K562 (cell line): ENCODE data around the gene TRIM3. TPM values are rescaled to one million over a fixed set of nuclear protein-coding genes. Genes with fewer than 3 reads are reported as not detected.

Source experiments
- ATAC-seq: fragments of 200-7000 bp; cut with Tn5 transposase; 3 replicates; pipeline ENCODE4 v1.9.1; 2020; ENCODE audit warnings: moderate library complexity
- BruUV-seq: library from RNA; stranded (reverse); fragments of 400-500 nt; replicated peaks from 2 replicates; lab custom pipeline; 2021; lab: Mats Ljungman, UMichigan
- CTCF ChIA-PET: fragments of 300-600 bp; formaldehyde crosslinking; extraction: SDS; loops from one replicate; lab custom pipeline; 2021; ENCODE audit warnings: low intra/inter-chr PET ratio; lab: Yijun Ruan, JAX
- POLR2A ChIA-PET: fragments of 300-600, 350-650 bp; sonication (Branson Sonifier 250); formaldehyde crosslinking; extraction: SDS; loops from one replicate; lab custom pipeline; 2021; ENCODE audit warnings: antibody characterized with exemption, inconsistent platforms; lab: Yijun Ruan, JAX
- DNase-seq, 4 experiments: peaks; one replicate each; pipeline versions ENCODE4 v3.0.0 to v3.0.0-alpha.2; 2011 to 2018; ENCODE audit warnings: low spot score in 3 of 4, mixed read lengths in 3 of 4; ENCODE audit errors: extremely low read depth in 1 of 4
- FAIRE-seq: peaks from 2 replicates; lab custom pipeline; 2011; peaks lifted over from hg19 to GRCh38; lab: Jason Lieb, UNC
- H2AFZ ChIP-seq: 2 replicates; pipeline ENCODE4 v1.6.0; 2011; ENCODE audit warnings: low read depth, low read length, control low read depth, inconsistent platforms
- H3K27ac ChIP-seq: fragments of 200-600 bp; 3 replicates; pipeline ENCODE4 v1.8.0; 2011; ENCODE audit warnings: low read depth, mild to moderate bottlenecking, control low read depth, inconsistent platforms, low read length, moderate library complexity, mixed read lengths; ENCODE audit errors: extremely low read depth
- H3K27me3 ChIP-seq, 2 experiments: fragments of 300-600 bp in 1 of 2; 2 replicates in 1 of 2; 3 replicates in 1 of 2; pipeline versions ENCODE4 v1.6.0 to v1.8.0; 2011; ENCODE audit warnings: inconsistent platforms in 2 of 2, low read length in 2 of 2, mild to moderate bottlenecking in 1 of 2, mixed read lengths in 1 of 2, moderate library complexity in 1 of 2; ENCODE audit not compliant: control insufficient read depth in 2 of 2, insufficient read depth in 2 of 2
- H3K36me3 ChIP-seq: fragments of 300-600 bp; 3 replicates; pipeline ENCODE4 v1.8.0; 2011; ENCODE audit warnings: mild to moderate bottlenecking, low read length, inconsistent platforms; ENCODE audit not compliant: control insufficient read depth, insufficient read depth
- H3K4me1 ChIP-seq, 2 experiments: fragments of 200-600 bp in 1 of 2; replicated peaks in 1 of 2; 2 replicates in 1 of 2; 3 replicates in 1 of 2; pipeline versions ENCODE4 v1.5.1 to v1.8.0; 2011; ENCODE audit warnings: inconsistent platforms in 2 of 2, low read length in 2 of 2, mild to moderate bottlenecking in 1 of 2, mixed read lengths in 1 of 2, moderate library complexity in 1 of 2; ENCODE audit not compliant: control insufficient read depth in 2 of 2, insufficient read depth in 2 of 2
- H3K4me2 ChIP-seq: 2 replicates; pipeline ENCODE4 v1.6.1; 2011; ENCODE audit warnings: low read length, control low read depth, inconsistent platforms, mixed read lengths; ENCODE audit not compliant: insufficient read depth
- H3K4me3 ChIP-seq: fragments of 200-600 bp; sonication (generic), shearing (Covaris generic); 2 replicates; pipeline ENCODE4 v1.5.1; 2016; ENCODE audit warnings: control low read depth, inconsistent platforms
- H3K79me2 ChIP-seq: fragments of 200-600 bp; 3 replicates; pipeline ENCODE4 v1.8.0; 2011; ENCODE audit warnings: low read length, inconsistent platforms; ENCODE audit not compliant: control insufficient read depth, insufficient read depth
- H3K9ac ChIP-seq, 2 experiments: 2 replicates each; pipeline versions ENCODE4 v1.6.0 to v1.6.1; 2011; ENCODE audit warnings: low read depth in 2 of 2, low read length in 2 of 2, control low read depth in 1 of 2, inconsistent platforms in 1 of 2, mild to moderate bottlenecking in 1 of 2, mixed read lengths in 1 of 2; ENCODE audit not compliant: insufficient read depth in 1 of 2
- H3K9me1 ChIP-seq: one replicate; pipeline ENCODE4 v1.6.0; 2011; ENCODE audit warnings: inconsistent platforms, mild to moderate bottlenecking, low read length, moderate library complexity; ENCODE audit not compliant: control insufficient read depth, insufficient read depth
- H3K9me3 ChIP-seq: replicated peaks from 2 replicates; pipeline ENCODE4 v1.5.1; 2011; ENCODE audit warnings: low read depth, low read length, inconsistent platforms; ENCODE audit not compliant: control insufficient read depth, insufficient read depth
- H4K20me1 ChIP-seq: replicated peaks from 2 replicates; pipeline ENCODE4 v1.6.1; 2011; ENCODE audit warnings: low read length, inconsistent platforms, mixed read lengths; ENCODE audit not compliant: control insufficient read depth, insufficient read depth
- CHCHD3 ChIP-seq: fragments of 250-450 bp; sonication (Bioruptor Pico); IDR thresholded peaks from 2 replicates; pipeline ENCODE4 v2.1.2; 2022; ENCODE audit warnings: mild to moderate bottlenecking
- DEAF1 ChIP-seq: fragments of 450-650 bp; formaldehyde crosslinking; IDR thresholded peaks from 2 replicates; pipeline ENCODE4 v1.4.0; 2020; ENCODE audit warnings: mild to moderate bottlenecking, moderate library complexity
- GMEB1 ChIP-seq: fragments of 250-450 bp; sonication (Bioruptor Pico); IDR thresholded peaks from 2 replicates; pipeline ENCODE4 v1.4.0; 2020; ENCODE audit warnings: mild to moderate bottlenecking
- SMARCC2 ChIP-seq: fragments of 450-650 bp; IDR thresholded peaks from 2 replicates; pipeline ENCODE4 v1.6.1; 2017; ENCODE audit warnings: antibody characterized with exemption, moderate library complexity, mild to moderate bottlenecking, low read depth
- STAT5A ChIP-seq: IDR thresholded peaks from 2 replicates; pipeline ENCODE4 v1.6.1; 2012; ENCODE audit warnings: low read length, inconsistent platforms, borderline replicate concordance
- THAP7 ChIP-seq: fragments of 250-450 bp; sonication (Bioruptor Pico); IDR thresholded peaks from 2 replicates; pipeline ENCODE4 v1.5.0; 2021
- TRIM24 ChIP-seq, 2 experiments: fragments of 450-650 bp; IDR thresholded peaks; 2 replicates each; pipeline ENCODE4 v1.6.1; 2016
- UBTF ChIP-seq, 2 experiments: IDR thresholded peaks; 2 replicates each; pipeline ENCODE4 v1.6.1; 2012; ENCODE audit warnings: improper control_type of control experiment in 2 of 2, low read depth in 2 of 2, low read length in 2 of 2, borderline replicate concordance in 1 of 2
- ZNF146 ChIP-seq: IDR thresholded peaks from one replicate; pipeline ENCODE4 v1.6.1; 2018; ENCODE audit warnings: missing compliant biosample characterization; ENCODE audit not compliant: unreplicated experiment
- ZNF668 ChIP-seq: fragments of 250-450 bp; sonication (Bioruptor Pico); IDR thresholded peaks from 2 replicates; pipeline ENCODE4 v1.8.0; 2022; ENCODE audit warnings: mild to moderate bottlenecking, inconsistent platforms
- ZNF830 ChIP-seq: fragments of 250-450 bp; sonication (Bioruptor Pico); IDR thresholded peaks from 2 replicates; pipeline ENCODE4 v1.5.0; 2021; ENCODE audit warnings: mild to moderate bottlenecking
- WGBS: fragments of 100-300 bp; shearing (Covaris generic); methylation state at CpG from one replicate; pipeline ENCODE4 v1.1.6; 2016; ENCODE audit warnings: low coverage, mixed read lengths; ENCODE audit not compliant: insufficient coverage; ENCODE audit errors: missing lambda C conversion rate; 5-methylcytosine and 5-hydroxymethylcytosine counted together
- in situ Hi-C: fragments of 300-500 bp; cut with MboI; formaldehyde crosslinking; loops from 4 replicates; pipeline ENCODE4 v1.15.0; 2018; ENCODE audit warnings: inconsistent platforms, mixed read lengths
- intact Hi-C: fragments of 100-400 bp; cut with micrococcal nuclease; formaldehyde crosslinking; loops from 2 replicates; pipeline ENCODE4 v1.14.2; 2022
- polyA plus RNA-seq, 8 experiments: library from polyadenylated mRNA; depleted of rRNA in 4 of 8; stranded (reverse) in 5 of 8; unstranded in 3 of 8; fragments of >200 nt; fragmentation: Nextera tagmentation in 2 of 8; fragmentation: Illumina TruSeq in 1 of 8; extraction: Ambion mirVana in 2 of 8; extraction: Trizol in 1 of 8; gene quantifications; 2 replicates each; pipeline versions ENCODE4 v1.2.1 to v1.2.3, GENCODE V29; 2011 to 2014; ENCODE audit warnings: inconsistent platforms in 1 of 8, missing spikeins in 1 of 8
- total RNA-seq, 7 experiments: library from RNA; depleted of rRNA in 6 of 7; stranded (reverse); fragments of >200 nt in 6 of 7; fragmentation: Illumina TruSeq in 2 of 7; extraction: Trizol in 2 of 7; gene quantifications; 2 replicates each; pipeline versions ENCODE4 v1.2.1 to v1.2.3, GENCODE V29; 2011 to 2021; ENCODE audit warnings: low replicate concordance in 1 of 7
- TF ChIP-seq, protein P1 (sequence below): fragments of 250-450 bp; sonication (Bioruptor Pico); IDR thresholded peaks from 2 replicates; pipeline ENCODE4 v1.5.0; 2020; ENCODE audit warnings: mild to moderate bottlenecking

TRIM3 gene
- total and polyA plus RNA-seq, 9 of the 15 experiments (the other 6 are each of a cell fraction or from before 2014, with no cell fraction given): 0.45 to 9.2 (median 4.7) TPM

DNA sequence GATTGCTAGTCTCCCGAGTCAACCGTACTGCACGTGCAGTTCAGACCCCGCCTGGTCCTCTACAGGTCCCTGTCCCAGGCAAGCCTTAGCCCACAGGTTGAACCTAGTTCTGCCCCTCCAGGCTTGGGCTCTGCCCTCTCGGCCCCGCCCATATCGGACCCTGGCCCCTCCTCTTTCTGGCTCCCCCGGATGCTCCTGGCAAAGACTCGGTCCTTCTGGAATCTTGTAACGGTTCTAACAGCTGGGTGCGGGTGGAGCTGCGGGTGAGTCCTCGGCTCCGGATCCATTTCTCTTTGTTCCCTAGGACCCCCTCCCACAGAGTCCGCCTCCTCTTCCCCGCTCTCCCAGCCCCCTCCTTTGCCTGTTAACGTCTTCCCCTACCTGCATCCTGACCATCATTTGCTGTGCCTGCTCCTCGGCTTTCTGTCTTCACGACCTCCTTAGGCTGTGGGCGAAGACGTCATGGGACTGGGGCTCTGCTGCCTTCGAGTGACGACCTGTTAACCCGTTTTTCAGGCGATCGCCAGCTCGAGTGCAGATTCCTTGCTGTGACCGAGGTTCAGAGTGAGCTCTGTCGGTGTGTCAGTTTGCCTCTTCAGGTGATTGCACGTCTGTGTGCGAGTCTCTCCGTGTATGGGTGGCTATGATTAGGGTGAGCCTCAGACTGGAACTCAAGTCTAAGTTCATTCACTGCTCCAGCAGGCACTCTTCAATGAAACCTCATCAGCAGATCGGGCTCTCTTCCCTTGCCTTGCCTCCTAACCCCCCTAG lies 23.5 kb upstream of the TRIM3 start, which contains the start of gene DNHD1 (continued):
- TF ChIP-seq UBTF (IDR thresholded peaks at IDR 0.05; ENCODE audit: borderline replicate concordance in 1 of 2, low read depth in 2 of 2, low read length in 2 of 2): no peak

DNA sequence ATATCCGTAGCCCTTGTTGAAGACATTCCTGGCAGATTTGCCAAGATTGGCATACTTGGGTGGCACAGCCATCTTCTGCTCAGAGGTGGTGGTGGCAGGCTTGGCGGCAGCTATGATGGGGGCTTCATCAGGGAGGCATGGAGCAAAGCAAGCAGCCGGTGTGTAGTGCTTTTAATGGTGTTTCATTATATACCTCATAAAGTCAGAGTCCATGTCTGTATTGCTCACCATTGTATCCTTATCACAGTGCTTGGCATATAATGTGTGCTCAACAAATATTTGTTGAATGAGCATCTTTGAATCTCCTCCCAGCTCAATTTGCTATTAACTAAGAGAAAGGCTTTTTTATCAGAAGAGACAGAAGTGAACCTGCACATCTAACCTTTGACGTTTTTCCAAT lies 15.6 kb upstream of the TRIM3 start:
- ATAC-seq: no peak
- H3K9me3 ChIP-seq: no peaks in the 10 kb centered on the region
- intact Hi-C loops: no loop called here
- H3K4me1 ChIP-seq: no peaks in the 10 kb centered on the region; a peak in 1 of 5 replicates
- no peak overlapping the region for H3K9ac ChIP-seq
- no peak overlapping the region for H2AFZ ChIP-seq
- 72% methylated on average over 4 of the region's 4 CpGs for WGBS
- H3K36me3 ChIP-seq: peaks cover 75% of the 10 kb centered on the region
- no peak for DNase-seq
- ChIA-PET POLR2A (interaction anchor here (1.0 to 4.9 kb wide), 2 partner anchors 10 to 111 kb away, joined by 3 to 33 read pairs; partner anchors contain the start of gene DNHD1), CTCF (no interaction called here)
- in situ Hi-C loops: no loop called here
- no peaks in the 10 kb centered on the region for H3K27me3 ChIP-seq
- no peak for FAIRE-seq
- no peak overlapping the region for H3K27ac ChIP-seq
- H3K4me2 ChIP-seq: no peak overlapping the region
- H3K4me3 ChIP-seq: no peak overlapping the region
- H4K20me1 ChIP-seq: no peaks in the 10 kb centered on the region
- BruUV-seq: no TSS peak
- no peaks in the 10 kb centered on the region for H3K9me1 ChIP-seq
- 0 out of 3 replicates have a peak, but pooled peaks cover 4% of the 10 kb centered on the region for H3K79me2 ChIP-seq
- TF ChIP-seq TRIM24 (IDR thresholded peaks at IDR 0.05) (no peak), STAT5A (no peak), ZNF668 (no peak), DEAF1 (CRISPR knock-in tag) (no peak), ZNF146 (no peak), ZNF830 (CRISPR knock-in tag) (no peak), THAP7 (CRISPR knock-in tag) (no peak), CHCHD3 (CRISPR knock-in tag) (no peak), SMARCC2 (no peak), GMEB1 (CRISPR knock-in tag) (no peak)
- TF ChIP-seq, protein P1, sequence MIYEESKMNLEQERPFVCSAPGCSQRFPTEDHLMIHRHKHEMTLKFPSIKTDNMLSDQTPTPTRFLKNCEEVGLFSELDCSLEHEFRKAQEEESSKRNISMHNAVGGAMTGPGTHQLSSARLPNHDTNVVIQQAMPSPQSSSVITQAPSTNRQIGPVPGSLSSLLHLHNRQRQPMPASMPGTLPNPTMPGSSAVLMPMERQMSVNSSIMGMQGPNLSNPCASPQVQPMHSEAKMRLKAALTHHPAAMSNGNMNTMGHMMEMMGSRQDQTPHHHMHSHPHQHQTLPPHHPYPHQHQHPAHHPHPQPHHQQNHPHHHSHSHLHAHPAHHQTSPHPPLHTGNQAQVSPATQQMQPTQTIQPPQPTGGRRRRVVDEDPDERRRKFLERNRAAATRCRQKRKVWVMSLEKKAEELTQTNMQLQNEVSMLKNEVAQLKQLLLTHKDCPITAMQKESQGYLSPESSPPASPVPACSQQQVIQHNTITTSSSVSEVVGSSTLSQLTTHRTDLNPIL (CRISPR knock-in tag): no peak
